Heart left ventricle (tissue), 13 donors: Measurements from ENCODE around the gene CLEC6A.

Experiments used
- CTCF ChIP-seq, 12 donors: fragments of 200-600 bp; sonication (generic) in 4 of 12; IDR thresholded peaks; one replicate each; pipeline versions ENCODE4 v1.5.0 to v1.8.0; 2018 to 2022; ENCODE audit warnings: antibody characterized with exemption in 12 of 12, mild to moderate bottlenecking in 5 of 12
- POLR2A ChIP-seq, 2 donors: fragments of 450-650 bp; IDR thresholded peaks; one replicate each; pipeline ENCODE4 v1.6.1; 2017; ENCODE audit warnings: antibody characterized with exemption in 2 of 2, mild to moderate bottlenecking in 2 of 2, moderate library complexity in 2 of 2
- donor health status: ischemic (EF 13 %, LVEDD 7.1; RV severe dilation, severe dysfunction).
- donor health status: DM: no; HTN: yes; CAD: no.
- donor health status: DM: no; HTN: no; CAD: no.
- donor health status: ischemic (EF 25% LVEDD 6.9; RV normal size, moderate dysfunction).
- donor health status: ischemic (EF 25% LVEDD 5.7; RV mildly dilated, moderate dysfunction).
- donor health status: ischemic (EF 35%, LVEDD 5.7; RV mildly dilated, moderate dysfunction).
- donor health status: nonischemic (EF 11% LVEDD 7.7; RV severe dilation, severe dysfunction).
- donor health status: DM: yes; HTN: yes; CAD: no.
- donor health status: PGD.
- donor health status: ischemic (EF 29% LVEDD 5.4; RV normal size, mild dysfunction).
- donor health status: nonischemic (EF 23%, LVEDD 6.1; RV moderate dilation, normal function).

- TF ChIP-seq POLR2A (IDR thresholded peaks at IDR 0.05) (no peak), CTCF (IDR thresholded peaks at IDR 0.05) (no peak)
These were observed 2.7 kb upstream of the CLEC6A start for GRCh38 chr12:8453021-8453513.
